ENCODE data around the gene PICK1.

PICK1 gene

DNA sequence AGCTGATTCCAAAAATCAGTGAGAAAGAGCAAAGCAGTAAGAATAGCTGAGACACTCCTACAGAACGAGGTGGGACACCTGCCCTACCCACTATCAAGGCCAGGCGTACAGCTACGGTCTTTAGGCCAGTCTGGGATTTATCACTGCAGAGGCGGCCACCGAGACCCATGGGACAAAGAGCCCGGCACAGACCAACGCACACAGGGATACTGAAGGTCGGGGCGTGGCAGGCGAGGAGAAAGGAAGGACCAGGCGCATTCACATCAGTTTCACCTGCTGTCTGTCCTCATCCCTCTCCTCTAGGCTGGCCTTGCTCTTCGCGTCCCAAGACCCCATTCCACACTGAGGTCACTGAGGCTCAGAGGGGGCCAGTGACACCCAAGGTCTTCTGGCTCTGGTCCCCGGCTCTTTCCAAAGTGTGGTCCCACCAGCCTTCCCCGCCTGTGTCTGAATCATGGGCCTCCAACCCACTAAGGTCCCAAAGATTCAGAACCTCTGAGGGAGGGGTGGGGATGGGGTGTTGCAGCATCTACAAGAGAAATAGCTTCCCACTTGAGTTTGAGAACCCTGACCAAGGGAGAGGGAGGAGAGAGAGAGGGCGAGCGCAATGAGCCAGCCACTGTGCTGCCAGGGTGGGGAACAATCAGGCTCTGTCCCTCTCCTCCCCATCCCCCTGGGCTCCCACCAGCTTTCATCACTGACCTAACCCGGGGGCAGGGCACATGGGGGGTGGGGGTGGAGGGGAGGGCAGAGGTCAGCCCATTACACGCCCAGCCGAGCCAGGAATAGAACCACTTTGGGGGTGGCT is 7.2 kb upstream of the PICK1 start:
- DNase-seq (ENCODE audit: low spot score), result no peak

DNA sequence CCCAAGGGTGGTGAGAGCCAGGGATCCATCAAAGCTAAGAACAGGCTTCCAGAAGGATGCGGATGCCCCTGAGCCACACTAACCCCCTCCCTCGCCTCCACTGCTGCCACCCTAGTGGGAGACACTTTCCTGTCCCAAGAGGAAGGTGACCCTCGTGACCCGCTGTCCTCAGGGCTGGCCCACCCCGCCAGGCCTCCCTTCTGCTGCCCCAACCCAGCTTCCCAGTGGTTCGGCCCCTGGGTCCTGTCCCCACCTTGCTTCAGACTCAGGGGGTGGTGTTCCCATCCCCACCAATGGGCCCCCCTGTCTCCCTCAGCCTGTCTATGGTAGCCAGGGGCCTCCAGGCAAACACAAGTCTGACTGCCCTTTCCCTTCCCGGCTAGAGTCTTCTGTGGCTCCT is 6.5 kb upstream of the PICK1 start:
- no peak for DNase-seq (ENCODE audit: low spot score)

GRCh38 chr22:38051261-38051660 is 5.9 kb upstream of the PICK1 start:
- DNase-seq (ENCODE audit: low spot score), result no peak

- DNase-seq (ENCODE audit: low spot score), result peak; percentile 90
Measured at GRCh38 chr22:38051900-38052862, 5.0 kb upstream of the PICK1 start.

- no peak for DNase-seq (ENCODE audit: low spot score)
Measured at GRCh38 chr22:38062791-38063190, 5.6 kb downstream of the PICK1 start.

DNA sequence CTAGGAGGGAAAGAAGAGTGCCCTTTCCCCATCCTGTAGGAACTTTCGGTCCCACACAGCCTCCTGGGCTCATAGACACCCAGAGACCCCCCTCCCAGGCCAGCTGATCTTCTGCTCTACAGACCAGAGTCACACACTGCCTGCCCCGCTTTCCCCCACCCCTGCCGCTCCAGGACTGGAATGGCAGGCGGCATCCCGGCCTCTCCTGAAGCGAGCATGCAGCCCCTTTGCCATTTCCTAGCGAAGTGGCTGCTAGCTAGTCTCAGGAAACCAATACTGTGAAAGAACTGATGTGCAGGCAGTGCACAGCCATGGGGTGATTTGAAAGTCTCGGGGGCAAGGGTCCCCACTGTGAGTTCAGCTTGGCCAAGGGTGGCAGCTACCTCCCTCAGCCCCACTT is 8.3 kb downstream of the PICK1 start:
- no peak for DNase-seq (ENCODE audit: low spot score)

GRCh38 chr22:38066381-38067027 is 9.3 kb downstream of the PICK1 start:
- no peak for DNase-seq (ENCODE audit: low spot score)

DNA sequence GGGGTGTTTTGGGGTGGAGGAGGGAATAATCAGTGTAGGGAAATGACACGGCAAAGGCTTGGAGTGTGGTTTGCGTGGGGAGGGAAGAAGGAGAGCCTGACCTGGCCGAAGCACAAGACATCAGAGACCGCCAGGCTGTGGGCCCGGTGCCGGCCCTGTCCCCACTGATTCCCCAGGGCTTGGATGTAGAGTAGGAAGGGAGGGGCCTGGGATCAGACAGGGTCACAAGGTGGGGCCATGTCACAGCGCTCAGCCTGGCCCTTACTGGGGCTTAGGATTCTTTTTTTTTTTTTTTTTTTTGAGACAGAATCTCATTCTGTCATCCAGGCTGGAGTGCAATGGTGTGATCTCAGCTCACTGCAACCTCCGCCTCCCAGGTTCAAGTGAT is 9.8 kb downstream of the PICK1 start:
- DNase-seq (ENCODE audit: low spot score), result no peak

GRCh38 chr22:38067761-38068360 is 10.7 kb downstream of the PICK1 start:
- DNase-seq (ENCODE audit: low spot score), result no peak

DNA sequence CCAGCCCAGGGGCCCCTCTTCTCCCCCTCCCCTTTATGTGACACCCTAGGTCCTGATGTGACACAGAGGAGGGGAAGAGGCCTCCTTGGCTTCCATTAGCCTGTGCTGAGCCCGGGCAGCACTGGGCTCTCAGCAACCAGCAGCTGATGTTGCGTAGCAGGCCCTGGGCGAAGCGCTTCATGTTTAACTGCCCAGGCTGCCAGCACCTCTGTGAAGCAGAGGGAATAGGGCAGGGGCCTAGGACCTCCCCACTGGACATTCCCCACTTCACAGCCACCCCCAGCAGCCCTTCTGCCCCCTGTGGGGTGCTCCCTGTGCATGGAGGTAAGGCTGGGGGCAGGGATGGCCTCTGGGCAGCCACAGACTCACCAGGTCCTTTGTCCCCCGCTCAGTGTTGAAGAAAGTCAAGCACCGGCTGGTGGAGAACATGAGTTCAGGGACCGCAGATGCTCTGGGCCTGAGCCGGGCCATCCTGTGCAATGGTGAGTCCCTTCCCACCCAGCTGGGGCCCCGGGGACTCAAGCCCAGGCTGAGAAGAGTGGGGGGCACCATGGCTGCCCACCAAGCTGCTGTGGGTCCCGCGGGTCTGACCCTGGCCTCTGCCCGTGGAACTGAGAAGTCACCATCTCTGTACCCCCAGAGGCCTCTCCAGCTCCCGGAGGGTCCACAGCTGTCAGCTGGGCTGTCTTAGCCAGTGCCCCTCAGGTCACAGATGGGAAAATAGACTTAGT is 11.6 kb downstream of the PICK1 start:
- no peak for DNase-seq (ENCODE audit: low spot score)

DNA sequence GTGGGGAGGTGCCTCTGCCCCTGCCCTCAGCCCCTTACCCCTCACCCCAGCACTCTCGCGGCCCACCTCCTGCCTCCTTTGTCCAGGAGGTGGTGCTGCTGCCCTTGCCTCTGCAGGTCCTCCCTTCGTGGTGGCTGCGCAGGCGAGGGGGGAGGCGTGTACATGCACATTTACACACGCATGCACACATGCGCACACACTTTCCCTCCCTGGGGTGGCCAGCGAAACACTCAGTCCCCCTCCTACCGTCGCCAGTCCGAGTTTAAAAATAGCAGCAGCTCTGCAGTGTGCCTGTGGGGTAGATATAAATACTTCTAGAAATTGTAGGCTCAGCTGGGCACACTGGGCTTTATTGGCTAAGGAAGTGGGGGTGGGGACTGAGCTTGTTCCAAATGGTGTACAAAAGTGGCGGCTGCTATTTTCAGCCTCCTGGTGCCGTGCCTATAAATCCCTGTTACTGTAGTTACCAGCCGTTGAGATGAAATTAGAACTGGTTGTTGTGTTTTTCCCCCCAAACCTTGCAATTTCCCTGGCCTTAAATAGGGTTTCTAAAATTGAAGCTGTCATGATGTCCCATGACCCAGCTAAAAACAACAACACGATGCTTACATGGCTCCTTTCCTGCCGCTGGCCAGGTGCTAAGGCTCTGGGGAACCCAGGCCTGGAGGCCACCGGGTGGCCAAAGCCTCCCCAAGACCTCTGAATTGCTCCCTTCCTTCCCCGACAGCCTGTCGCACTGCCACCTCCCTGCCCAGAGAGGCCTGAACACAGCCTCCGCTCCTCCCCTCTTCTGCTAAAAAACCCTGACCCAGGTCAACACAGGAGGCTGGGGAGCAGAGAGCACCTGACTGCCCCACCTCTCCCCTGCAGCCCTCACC is 12.4 kb downstream of the PICK1 start:
- peak; percentile 90 for DNase-seq (ENCODE audit: low spot score)

GRCh38 chr22:38070250-38070921 is 13.2 kb downstream of the PICK1 start:
- DNase-seq (ENCODE audit: low spot score), result no peak

DNA sequence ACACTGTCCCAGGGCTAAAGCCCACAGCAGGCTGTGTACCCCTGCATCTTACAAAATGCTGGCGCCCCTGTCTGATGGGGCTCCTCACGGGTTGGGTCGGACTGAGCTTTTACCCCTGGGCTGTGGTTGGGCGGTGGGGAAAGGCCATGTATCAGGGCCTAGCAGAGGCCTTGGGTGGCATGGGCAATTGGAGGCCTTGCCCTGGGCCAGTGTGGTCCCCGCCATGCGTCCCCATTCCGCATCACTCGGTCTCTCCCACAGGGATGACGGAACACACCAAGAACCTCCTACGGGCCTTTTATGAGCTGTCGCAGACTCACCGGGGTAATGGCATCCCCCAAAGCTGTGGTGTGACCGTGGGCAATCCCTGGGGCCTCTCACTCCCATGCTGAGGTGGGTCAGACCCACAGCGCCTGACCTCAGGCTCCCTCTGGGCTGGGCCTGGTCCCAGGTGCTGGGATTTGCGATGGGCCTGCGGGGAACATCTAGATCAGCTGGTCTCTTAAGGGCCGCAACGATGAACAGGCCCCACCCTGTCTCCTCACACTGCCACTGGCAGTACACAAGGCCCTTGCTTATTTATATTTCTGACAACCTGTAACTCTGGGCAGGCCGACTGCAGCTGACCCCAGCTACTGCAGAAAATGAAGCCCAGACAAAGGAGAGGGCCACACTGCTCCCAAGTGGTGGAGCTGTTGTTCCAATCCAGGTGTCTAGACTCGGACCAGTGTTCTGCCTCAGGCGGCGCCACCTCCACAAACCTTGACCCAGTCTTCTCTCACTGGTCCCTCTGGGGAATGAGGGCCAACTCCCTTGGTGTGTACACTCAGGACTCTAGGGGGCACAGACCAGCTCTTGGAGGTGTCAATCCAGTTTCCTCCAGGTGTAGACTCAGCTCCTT is 14.5 kb downstream of the PICK1 start:
- DNase-seq (ENCODE audit: low spot score), result no peak

- no peak for DNase-seq (ENCODE audit: low spot score)
Measured at GRCh38 chr22:38072322-38073149, 15.3 kb downstream of the PICK1 start.

GRCh38 chr22:38073150-38074130 is 16.2 kb downstream of the PICK1 start:
- DNase-seq (ENCODE audit: low spot score), result no peak

Measured in hepatic stellate cell (primary cell).